NCI-H748 treated with DMSO at 0.1 percent for 48 hours (cell line): Measurements from ENCODE around the gene SNORC.
"Not testable (repeated sequence)": the region's sequence is repeated elsewhere in the genome, so short reads cannot be mapped to it uniquely, and the experiment has no call there.

ENCODE experiments used
- DNase-seq: peaks from one replicate; lab custom pipeline; 2025; lab: John Stamatoyannopoulos, UW

The SNORC gene

GRCh38 chr2:232870018-232870765 lies at the start of gene SNORC:
SNORC (plus strand) TSS chr2:232870264; CDS start chr2:232870342, 78 bp downstream.
- DNase-seq: no peak

GRCh38 chr2:232829988-232830387 lies 40.1 kb upstream of the SNORC start:
- DNase-seq: no peak

GRCh38 chr2:232831496-232831895 lies 38.6 kb upstream of the SNORC start:
- DNase-seq: no peak

DNA sequence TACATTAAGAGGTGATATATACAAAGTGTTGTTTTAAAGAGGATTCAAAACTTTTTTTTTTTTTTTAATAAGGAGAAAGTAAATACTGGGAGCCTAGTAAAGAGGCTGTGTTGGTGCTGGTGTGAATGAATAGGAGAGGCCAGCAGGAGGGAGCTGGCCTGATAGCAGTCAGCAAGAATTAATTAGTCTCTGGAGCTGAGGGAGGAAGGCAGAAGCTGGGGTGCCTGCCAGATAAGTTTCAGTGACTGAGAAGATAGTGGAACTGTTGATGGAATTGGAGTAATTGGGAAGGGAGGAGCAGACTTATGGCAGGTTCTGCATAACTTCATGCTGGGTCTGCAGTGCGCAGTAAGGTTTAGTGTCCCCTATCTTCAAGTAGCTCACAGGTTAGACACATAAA lies 36.2 kb upstream of the SNORC start:
- DNase-seq: no peak

DNA sequence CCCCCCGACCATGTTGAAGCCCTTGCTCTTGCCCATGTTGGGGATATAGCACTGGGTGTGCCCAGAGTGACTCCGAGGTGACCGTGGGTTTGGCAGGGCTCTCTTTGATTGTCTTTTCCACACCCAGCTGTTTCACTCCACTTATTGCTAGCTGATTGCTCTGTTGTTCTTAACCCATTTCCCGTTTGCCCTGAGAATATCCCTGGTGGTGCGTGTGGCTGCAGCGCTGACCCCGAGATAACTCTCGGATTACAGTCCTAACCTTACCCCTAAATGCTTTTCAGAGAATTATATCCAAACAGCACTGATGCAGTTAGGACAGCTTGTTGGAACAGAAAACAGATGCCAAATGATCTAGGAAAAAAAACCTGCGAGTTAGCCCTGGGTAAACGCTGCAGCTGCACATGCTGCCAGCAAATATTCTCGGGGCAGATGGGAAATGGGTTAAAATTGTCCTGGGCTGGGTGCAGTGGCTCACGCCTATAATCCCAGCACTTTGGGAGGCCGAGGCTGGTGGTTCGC lies 34.3 kb upstream of the SNORC start:
- no peak for DNase-seq

GRCh38 chr2:232836934-232837333 lies 33.1 kb upstream of the SNORC start:
- DNase-seq: no peak

DNA sequence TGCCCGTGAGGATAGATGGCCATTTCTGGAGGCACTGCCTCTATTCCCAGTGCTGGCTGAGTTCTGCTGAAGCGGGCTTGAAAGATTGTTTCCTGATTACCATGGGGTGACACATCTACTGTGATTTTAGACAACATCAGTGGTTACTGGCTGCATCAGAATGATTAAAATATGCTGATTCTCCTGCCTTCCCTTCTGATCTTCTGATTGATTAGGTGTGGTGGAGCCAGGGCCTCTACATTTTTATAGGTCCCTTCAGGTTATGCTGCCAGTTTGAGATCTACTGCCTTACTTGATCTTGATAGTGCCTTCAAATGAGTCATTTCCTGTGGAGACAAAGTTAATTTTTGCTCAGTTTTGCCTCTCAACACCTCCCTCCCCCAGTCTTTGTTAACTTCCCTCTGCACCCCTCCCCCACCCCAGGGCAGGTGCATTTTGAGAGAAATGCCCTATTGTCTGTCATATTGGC lies 31.6 kb upstream of the SNORC start:
- no peak for DNase-seq

DNA sequence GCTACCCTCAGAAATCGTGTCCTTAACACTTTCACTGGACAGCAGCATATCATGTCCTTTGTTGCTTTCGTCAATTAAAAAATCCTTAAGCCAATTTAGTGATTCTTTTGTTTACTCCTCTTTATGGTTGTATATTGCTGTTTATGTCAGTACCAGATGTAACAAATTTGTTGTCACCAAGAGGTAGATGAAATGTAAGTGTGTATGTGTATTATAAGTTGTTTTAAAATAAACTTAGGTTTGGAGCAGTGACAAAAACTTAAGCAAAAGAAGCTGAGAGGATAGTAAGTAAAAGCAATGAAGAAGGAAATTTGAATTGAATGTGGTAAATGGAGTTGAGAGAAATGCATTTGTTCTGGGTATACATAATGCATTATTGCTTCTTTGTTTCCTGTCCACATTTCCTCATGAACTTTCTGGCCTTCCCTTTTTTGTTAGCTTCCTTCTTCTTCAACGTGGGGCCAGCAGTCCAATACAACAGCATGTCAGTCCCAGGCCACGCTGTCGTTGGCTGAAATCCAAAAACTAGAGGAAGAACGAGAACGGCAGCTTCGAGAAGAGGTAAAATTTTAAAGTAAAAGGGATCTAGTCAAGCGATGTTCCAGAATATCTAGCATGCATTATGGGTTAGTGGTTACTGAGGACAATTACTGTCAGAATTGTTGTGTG lies 30.5 kb upstream of the SNORC start:
- DNase-seq: no peak

DNA sequence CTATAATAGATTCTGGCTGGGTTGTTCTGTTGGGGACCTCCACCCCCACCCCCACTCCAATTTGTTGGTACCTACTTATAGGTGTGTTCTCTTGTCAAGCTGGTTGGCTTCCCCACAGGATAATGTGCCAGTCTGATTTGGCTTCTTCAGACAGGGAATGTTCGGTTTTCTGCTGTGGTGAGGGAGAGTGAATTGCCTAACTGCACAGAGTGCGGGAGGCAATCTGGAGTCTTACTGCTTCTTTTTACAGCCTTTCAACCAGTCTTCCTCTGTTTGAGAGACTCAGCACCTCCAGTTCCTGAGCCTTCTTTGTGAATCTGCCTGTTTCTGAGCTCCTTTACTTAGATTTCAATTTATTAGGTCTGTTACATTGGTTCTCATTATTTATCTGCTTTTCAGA lies 27.4 kb upstream of the SNORC start:
- no peak for DNase-seq

- no peak for DNase-seq
Observed at GRCh38 chr2:232843834-232844233, 26.2 kb upstream of the SNORC start.

- no peak for DNase-seq
Observed at GRCh38 chr2:232846055-232846454, 24.0 kb upstream of the SNORC start.

DNA sequence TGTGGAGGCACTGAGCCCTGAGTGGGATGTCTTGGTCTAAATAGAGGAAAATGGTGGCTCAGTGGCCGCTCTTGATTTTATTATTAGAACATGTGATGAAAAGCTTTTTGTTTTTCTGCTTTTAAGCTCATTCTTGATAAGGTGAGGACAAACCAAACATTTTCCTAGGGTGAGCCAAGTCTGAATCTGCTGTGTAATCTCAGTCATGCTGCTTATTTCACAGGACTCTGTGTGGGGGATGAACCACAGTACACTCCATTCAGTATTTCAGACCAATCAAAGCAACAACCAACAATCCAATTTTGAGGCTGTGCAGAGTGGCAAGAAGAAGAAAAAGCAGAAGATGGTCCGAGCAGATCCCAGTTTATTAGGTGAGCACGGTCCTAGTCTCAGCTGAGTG lies 20.0 kb upstream of the SNORC start:
- DNase-seq: no peak

- DNase-seq: not testable (repeated sequence)
Observed at GRCh38 chr2:232852081-232852480, 18.0 kb upstream of the SNORC start.

GRCh38 chr2:232852676-232853075 lies 17.4 kb upstream of the SNORC start:
- no peak for DNase-seq

- DNase-seq: no peak
Observed at GRCh38 chr2:232854082-232854481, 16.0 kb upstream of the SNORC start.

- no peak for DNase-seq
Observed at GRCh38 chr2:232857158-232857563, 12.9 kb upstream of the SNORC start.

GRCh38 chr2:232859385-232859916 lies 10.6 kb upstream of the SNORC start:
- DNase-seq: no peak

- no peak for DNase-seq
Observed at GRCh38 chr2:232860593-232861241, 9.3 kb upstream of the SNORC start.

- DNase-seq: no peak
Observed at GRCh38 chr2:232861353-232861752, 8.7 kb upstream of the SNORC start.

DNA sequence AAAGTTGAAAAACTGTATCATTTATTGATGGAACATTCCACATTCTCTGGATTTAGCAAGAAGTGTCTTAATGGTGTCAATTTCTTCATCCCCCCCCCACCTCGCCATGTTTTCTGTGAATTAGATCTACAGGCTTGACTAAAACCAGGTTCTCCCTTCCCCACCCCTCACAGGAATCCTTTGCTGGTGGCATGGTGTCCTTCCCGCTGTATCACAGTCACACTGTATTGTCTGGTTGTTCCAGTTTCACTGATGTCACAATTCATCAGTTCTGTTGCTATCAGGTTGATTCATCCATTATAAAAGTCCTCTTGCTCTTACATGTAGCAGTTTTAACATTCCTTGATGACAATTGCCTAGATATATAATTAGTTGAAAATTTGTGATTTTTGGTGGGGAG lies 6.1 kb upstream of the SNORC start:
- no peak for DNase-seq

- no peak for DNase-seq
Observed at GRCh38 chr2:232865165-232865564, 4.9 kb upstream of the SNORC start.

DNA sequence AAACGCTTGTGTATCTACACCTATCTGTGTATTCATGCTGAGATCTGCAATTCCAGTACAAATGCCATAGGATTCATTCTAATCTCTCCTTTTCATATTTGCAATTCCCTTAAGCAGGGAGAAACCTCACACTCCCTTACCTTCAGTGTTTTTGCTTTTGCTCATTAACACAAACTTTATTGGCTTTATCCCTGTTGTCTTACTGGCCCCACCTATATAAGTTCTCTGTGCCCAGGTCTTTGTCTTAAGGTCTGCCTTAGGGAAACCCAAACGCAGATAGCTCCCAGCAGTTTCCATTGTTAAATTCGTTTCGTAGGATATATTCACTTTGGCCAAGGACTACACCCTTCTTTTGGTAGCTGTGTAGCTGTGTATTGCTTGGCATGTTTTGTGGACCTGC lies 4.0 kb upstream of the SNORC start:
- DNase-seq: no peak
